WTC11 (cell line): ENCODE measurements around the gene RARA. TPM values are rescaled to one million over a fixed set of nuclear protein-coding genes. Genes with fewer than 3 reads are reported as not detected.
"Not testable (repeated sequence)": the region's sequence is repeated elsewhere in the genome, so short reads cannot be mapped to it uniquely, and the experiment has no call there.

ENCODE experiments used
- ATAC-seq: fragments of 200-7000 bp; cut with Tn5 transposase; 2 replicates; pipeline ENCODE4 v1.10.0; 2021; ENCODE audit warnings: mild to moderate bottlenecking, moderate library complexity
- CTCF ChIA-PET: fragments of 300-600 bp; sonication (Branson Sonifier 250); formaldehyde crosslinking; loops from one replicate; lab custom pipeline; 2021; ENCODE audit warnings: antibody characterized with exemption; lab: Charles Lee
- POLR2A ChIA-PET: fragments of 350-600 bp; sonication (Branson Sonifier 250); formaldehyde crosslinking; loops from one replicate; lab custom pipeline; 2021; ENCODE audit warnings: antibody characterized with exemption; lab: Charles Lee
- DNase-seq: peaks from one replicate; pipeline ENCODE4 v3.0.0; 2021; ENCODE audit warnings: low spot score
- H3K27ac Mint-ChIP-seq: 2 replicates; pipeline ENCODE4 v1.8.0; 2021; ENCODE audit warnings: mixed read lengths
- H3K27me3 Mint-ChIP-seq: 2 replicates; pipeline ENCODE4 v1.8.0; 2021; ENCODE audit warnings: low read depth, mild to moderate bottlenecking, moderate library complexity, mixed read lengths
- H3K36me3 Mint-ChIP-seq: 2 replicates; pipeline ENCODE4 v1.8.0; 2021; ENCODE audit warnings: mixed read lengths
- H3K4me1 Mint-ChIP-seq: 2 replicates; pipeline ENCODE4 v1.8.0; 2022; ENCODE audit warnings: mixed read lengths
- H3K4me3 Mint-ChIP-seq: 2 replicates; pipeline ENCODE4 v1.8.0; 2021; ENCODE audit warnings: mild to moderate bottlenecking, moderate library complexity, mixed read lengths
- H3K9me3 Mint-ChIP-seq: 2 replicates; pipeline ENCODE4 v1.8.0; 2021; ENCODE audit warnings: mixed read lengths
- CBFB ChIP-seq: sonication (generic); formaldehyde crosslinking; IDR thresholded peaks from 2 replicates; pipeline ENCODE4 v1.8.1; 2022; ENCODE audit warnings: mild to moderate bottlenecking, low read depth, missing genetic modification reagents
- CTCF ChIP-seq: fragments of 200-600 bp; IDR thresholded peaks from 2 replicates; pipeline ENCODE4 v1.8.0; 2022; ENCODE audit warnings: antibody characterized with exemption
- FOXP1 ChIP-seq: sonication (generic); formaldehyde crosslinking; IDR thresholded peaks from 2 replicates; pipeline ENCODE4 v1.8.0; 2022; ENCODE audit warnings: missing genetic modification reagents, mild to moderate bottlenecking, moderate library complexity, borderline replicate concordance
- HMGXB4 ChIP-seq: sonication (generic); formaldehyde crosslinking; IDR thresholded peaks from 2 replicates; pipeline ENCODE4 v1.8.1; 2023; ENCODE audit warnings: mild to moderate bottlenecking, moderate library complexity, missing genetic modification reagents
- JUN ChIP-seq: sonication (generic); formaldehyde crosslinking; IDR thresholded peaks from 2 replicates; pipeline ENCODE4 v1.8.0; 2023; ENCODE audit warnings: mild to moderate bottlenecking, missing genetic modification reagents
- MAX ChIP-seq: sonication (generic); formaldehyde crosslinking; IDR thresholded peaks from 2 replicates; pipeline ENCODE4 v1.8.0; 2022; ENCODE audit warnings: mild to moderate bottlenecking, missing genetic modification reagents
- MLX ChIP-seq: sonication (generic); formaldehyde crosslinking; IDR thresholded peaks from 2 replicates; pipeline ENCODE4 v1.8.1; 2023; ENCODE audit warnings: mild to moderate bottlenecking, missing genetic modification reagents, moderate library complexity
- NFATC4 ChIP-seq: fragments of 250-450 bp; sonication (Bioruptor Pico); IDR thresholded peaks from 2 replicates; pipeline ENCODE4 v1.9.0; 2021; ENCODE audit warnings: mild to moderate bottlenecking
- PRDM15 ChIP-seq: sonication (generic); formaldehyde crosslinking; IDR thresholded peaks from 2 replicates; pipeline ENCODE4 v1.8.0; 2022; ENCODE audit warnings: missing genetic modification reagents
- SP1 ChIP-seq: sonication (generic); formaldehyde crosslinking; conservative IDR thresholded peaks from 2 replicates; pipeline ENCODE4 v1.8.1; 2022; ENCODE audit warnings: missing genetic modification reagents
- USF1 ChIP-seq: sonication (generic); formaldehyde crosslinking; IDR thresholded peaks from 2 replicates; pipeline ENCODE4 v1.8.0; 2022; ENCODE audit warnings: mild to moderate bottlenecking, missing genetic modification reagents
- USF2 ChIP-seq: sonication (generic); formaldehyde crosslinking; IDR thresholded peaks from 2 replicates; pipeline ENCODE4 v1.8.1; 2023; ENCODE audit warnings: mild to moderate bottlenecking, missing genetic modification reagents, moderate library complexity
- ZNF425 ChIP-seq: fragments of 250-450 bp; sonication (Bioruptor Pico); conservative IDR thresholded peaks from 2 replicates; pipeline ENCODE4 v1.9.0; 2021; ENCODE audit warnings: mild to moderate bottlenecking
- total RNA-seq: library from RNA; stranded (reverse); gene quantifications from 3 replicates; pipeline ENCODE4 v1.2.3, GENCODE V29; 2021

RARA gene
- total RNA-seq, 1 experiment from 2014 or later = 20.7 TPM

GRCh38 chr17:40371261-40371929 is 62.4 kb downstream of the RARA start:
- no peak overlapping the region for H3K4me3 Mint-ChIP-seq
- peaks cover 8% of the 10 kb centered on the region for H3K4me1 Mint-ChIP-seq
- no peaks in the 10 kb centered on the region for H3K27me3 Mint-ChIP-seq
- H3K9me3 Mint-ChIP-seq = peaks cover 14% of the 10 kb centered on the region
- 0 out of 2 replicates have a peak, but pooled peaks cover 2% of the 10 kb centered on the region for H3K36me3 Mint-ChIP-seq
- ATAC-seq (peak; percentile 88), DNase-seq (no peak)
- H3K27ac Mint-ChIP-seq = no peak overlapping the region
- TF ChIP-seq CTCF (no peak), USF2 (CRISPR knock-in tag) (peak; percentile 51), CBFB (CRISPR knock-in tag) (no peak), SP1 (0 out of 2 replicates have a peak, but pooled peaks have one; percentile 39), USF1 (CRISPR knock-in tag) (no peak), ZNF425 (CRISPR knock-in tag) (no peak)
- ChIA-PET CTCF (no interaction called here), POLR2A (interaction anchor here (0.6 kb wide), 1 partner anchor 48 kb away, joined by 3 read pairs; no protein-coding TSS in a partner anchor)

- Mint-ChIP-seq H3K27ac (no peak overlapping the region), H3K4me3 (no peak overlapping the region), H3K36me3 (0 out of 2 replicates have a peak, but pooled peaks cover 2% of the 10 kb centered on the region), H3K9me3 (peaks cover 19% of the 10 kb centered on the region), H3K27me3 (no peaks in the 10 kb centered on the region), H3K4me1 (peaks cover 8% of the 10 kb centered on the region)
- ATAC-seq = no peak
- TF ChIP-seq PRDM15 (CRISPR knock-in tag) (no peak), HMGXB4 (no peak), NFATC4 (CRISPR knock-in tag) (no peak), MLX (CRISPR knock-in tag) (no peak), JUN (CRISPR knock-in tag) (no peak), MAX (no peak), FOXP1 (no peak)
- POLR2A ChIA-PET = no interaction called here
- CTCF ChIA-PET = no interaction called here
- no peak for DNase-seq
Observed at GRCh38 chr17:40372031-40372430, 63.1 kb downstream of the RARA start.

GRCh38 chr17:40372644-40373043 is 63.7 kb downstream of the RARA start:
- ATAC-seq, CTCF ChIA-PET, H3K4me1 Mint-ChIP-seq, POLR2A ChIA-PET, H3K27ac Mint-ChIP-seq, H3K4me3 Mint-ChIP-seq, DNase-seq, H3K36me3 Mint-ChIP-seq, H3K27me3 Mint-ChIP-seq: not testable (repeated sequence)
- H3K9me3 Mint-ChIP-seq = peaks cover 19% of the 10 kb centered on the region
